IMR-90 (cell line): ENCODE results near the gene TENM3. TPM values are rescaled to one million over a fixed set of nuclear protein-coding genes. Genes with fewer than 3 reads are reported as not detected.

ENCODE experiments used
- ATAC-seq: fragments of 200-7000 bp; cut with Tn5 transposase; 2 replicates; pipeline ENCODE4 v1.9.1; 2020; ENCODE audit warnings: low read depth, mild to moderate bottlenecking, moderate library complexity
- BruUV-seq: library from RNA; stranded (reverse); fragments of 400-500 nt; replicated peaks from 2 replicates; lab custom pipeline; 2021; lab: Mats Ljungman, UMichigan
- CTCF ChIA-PET: fragments of 300-600 bp; formaldehyde crosslinking; extraction: SDS; loops from one replicate; lab custom pipeline; 2021; ENCODE audit warnings: antibody characterized with exemption; lab: Yijun Ruan, JAX
- POLR2A ChIA-PET: fragments of 300-600 bp; sonication (Branson Sonifier 250); formaldehyde crosslinking; loops from one replicate; lab custom pipeline; 2022; ENCODE audit warnings: antibody characterized with exemption; ENCODE audit not compliant: unreplicated experiment; lab: Charles Lee
- DNase-seq: peaks from one replicate; pipeline ENCODE4 v3.0.0; 2013
- H2AFZ ChIP-seq: replicated peaks from 2 replicates; pipeline ENCODE3; 2013; ENCODE audit warnings: low read length, mild to moderate bottlenecking; ENCODE audit not compliant: poor library complexity
- H2AK5ac ChIP-seq: 2 replicates; pipeline ENCODE4 v1.6.1; 2013; ENCODE audit warnings: low read depth, low read length, inconsistent platforms
- H2AK9ac ChIP-seq: replicated peaks from 2 replicates; pipeline ENCODE3; 2013; ENCODE audit warnings: mild to moderate bottlenecking, low read depth, low read length, moderate library complexity; ENCODE audit not compliant: poor library complexity
- H2BK120ac ChIP-seq: 2 replicates; pipeline ENCODE4 v1.6.1; 2013; ENCODE audit warnings: low read depth, low read length, inconsistent platforms
- H2BK15ac ChIP-seq: 3 replicates; pipeline ENCODE4 v1.6.1; 2013; ENCODE audit warnings: low read depth, low read length, inconsistent platforms
- H2BK20ac ChIP-seq: 2 replicates; pipeline ENCODE4 v1.6.1; 2013; ENCODE audit warnings: low read depth, mild to moderate bottlenecking, inconsistent platforms, low read length, moderate library complexity
- H2BK5ac ChIP-seq: 2 replicates; pipeline ENCODE4 v1.6.1; 2013; ENCODE audit warnings: mild to moderate bottlenecking, low read depth, low read length, inconsistent platforms; ENCODE audit not compliant: poor library complexity, severe bottlenecking
- H3K14ac ChIP-seq: replicated peaks from 2 replicates; pipeline ENCODE4 v1.6.1; 2013; ENCODE audit warnings: low read depth, low read length, inconsistent platforms
- H3K18ac ChIP-seq: 2 replicates; pipeline ENCODE4 v1.6.1; 2013; ENCODE audit warnings: low read depth, low read length, control low read depth
- H3K23ac ChIP-seq: 2 replicates; pipeline ENCODE4 v1.6.1; 2013; ENCODE audit warnings: low read depth, low read length, inconsistent platforms
- H3K27ac ChIP-seq: 2 replicates; pipeline ENCODE4 v1.5.1; 2013; ENCODE audit warnings: mild to moderate bottlenecking, control low read depth, low read length; ENCODE audit not compliant: insufficient read depth
- H3K27me3 ChIP-seq: 2 replicates; pipeline ENCODE4 v1.6.1; 2013; ENCODE audit warnings: low read length; ENCODE audit not compliant: control insufficient read depth, insufficient read depth
- H3K36me3 ChIP-seq: 2 replicates; pipeline ENCODE4 v1.6.1; 2013; ENCODE audit warnings: low read length, mixed read lengths; ENCODE audit not compliant: control insufficient read depth, insufficient read depth
- H3K4ac ChIP-seq: 2 replicates; pipeline ENCODE4 v1.6.1; 2013; ENCODE audit warnings: low read depth, low read length, inconsistent platforms
- H3K4me1 ChIP-seq: 2 replicates; pipeline ENCODE4 v1.6.1; 2013; ENCODE audit warnings: low read length, mixed read lengths; ENCODE audit not compliant: control insufficient read depth, insufficient read depth
- H3K4me2 ChIP-seq: 2 replicates; pipeline ENCODE4 v1.6.1; 2013; ENCODE audit warnings: low read depth, mild to moderate bottlenecking, control low read depth, low read length, moderate library complexity
- H3K4me3 ChIP-seq: 2 replicates; pipeline ENCODE4 v1.5.1; 2013; ENCODE audit warnings: low read depth, mild to moderate bottlenecking, control low read depth, low read length, moderate library complexity; ENCODE audit not compliant: insufficient read depth
- H3K56ac ChIP-seq: 2 replicates; pipeline ENCODE4 v1.6.1; 2013; ENCODE audit warnings: low read length, inconsistent platforms; ENCODE audit not compliant: insufficient read depth; ENCODE audit errors: extremely low read depth
- H3K79me1 ChIP-seq, 2 experiments: 2 replicates each; pipeline ENCODE4 v1.6.1; 2013; ENCODE audit warnings: low read length in 2 of 2, inconsistent platforms in 1 of 2, low read depth in 1 of 2
- H3K9ac ChIP-seq: 2 replicates; pipeline ENCODE4 v1.6.1; 2013; ENCODE audit warnings: low read depth, low read length, control low read depth
- H3K9me1 ChIP-seq: 2 replicates; pipeline ENCODE4 v1.6.1; 2013; ENCODE audit warnings: low read length, inconsistent platforms; ENCODE audit not compliant: insufficient read depth
- H3K9me3 ChIP-seq: 2 replicates; pipeline ENCODE4 v1.6.1; 2013; ENCODE audit warnings: low read length; ENCODE audit not compliant: control insufficient read depth, insufficient read depth
- H4K20me1 ChIP-seq: 2 replicates; pipeline ENCODE4 v1.6.1; 2013; ENCODE audit warnings: low read length, inconsistent platforms; ENCODE audit not compliant: insufficient read depth
- H4K5ac ChIP-seq: 2 replicates; pipeline ENCODE4 v1.6.1; 2013; ENCODE audit warnings: mild to moderate bottlenecking, low read depth, low read length, control low read depth
- H4K8ac ChIP-seq, 2 experiments: 2 replicates each; pipeline ENCODE4 v1.6.1; 2013; ENCODE audit warnings: low read depth in 2 of 2, low read length in 2 of 2, control low read depth in 1 of 2, inconsistent platforms in 1 of 2
- H4K91ac ChIP-seq: 2 replicates; pipeline ENCODE4 v1.6.1; 2013; ENCODE audit warnings: low read depth, low read length, inconsistent platforms; ENCODE audit not compliant: insufficient read depth
- BHLHE40 ChIP-seq: fragments of 150-350 bp; IDR thresholded peaks from 2 replicates; pipeline ENCODE4 v1.6.1; 2016; ENCODE audit warnings: mild to moderate bottlenecking, low read depth, low read length
- CEBPB ChIP-seq: IDR thresholded peaks from 2 replicates; pipeline ENCODE4 v1.6.1; 2012; ENCODE audit warnings: low read depth, low read length, improper control_type of control experiment
- FOS ChIP-seq: fragments of 150-350 bp; IDR thresholded peaks from 2 replicates; pipeline ENCODE4 v1.6.1; 2016; ENCODE audit warnings: low read depth, low read length
- MAFK ChIP-seq: IDR thresholded peaks from 2 replicates; pipeline ENCODE4 v1.6.1; 2012; ENCODE audit warnings: low read depth, low read length, improper control_type of control experiment
- MXI1 ChIP-seq: IDR thresholded peaks from 2 replicates; pipeline ENCODE4 v1.6.1; 2012; ENCODE audit warnings: low read depth, mild to moderate bottlenecking, low read length, moderate library complexity, borderline replicate concordance
- NFE2L2 ChIP-seq: fragments of 150-350 bp; IDR thresholded peaks from 2 replicates; pipeline ENCODE4 v1.6.1; 2016; ENCODE audit warnings: low read depth, mild to moderate bottlenecking, low read length
- POLR2A ChIP-seq: IDR thresholded peaks from 2 replicates; pipeline ENCODE4 v1.6.1; 2012; ENCODE audit warnings: mild to moderate bottlenecking, low read depth, low read length
- RAD21 ChIP-seq: IDR thresholded peaks from 2 replicates; pipeline ENCODE4 v1.6.1; 2012; ENCODE audit warnings: low read length, improper control_type of control experiment
- RCOR1 ChIP-seq: IDR thresholded peaks from 2 replicates; pipeline ENCODE4 v1.6.1; 2012; ENCODE audit warnings: mild to moderate bottlenecking, low read length, improper control_type of control experiment; ENCODE audit not compliant: insufficient replicate concordance
- RFX5 ChIP-seq: IDR thresholded peaks from 2 replicates; pipeline ENCODE4 v1.8.0; 2012; ENCODE audit warnings: low read depth, mild to moderate bottlenecking, low read length, moderate library complexity
- SMC3 ChIP-seq: fragments of 150-350 bp; IDR thresholded peaks from 2 replicates; pipeline ENCODE4 v1.6.1; 2016; ENCODE audit warnings: low read depth, mild to moderate bottlenecking, antibody characterized with exemption, low read length, moderate library complexity
- WGBS, 2 experiments: methylation state at CpG; one replicate each; pipeline versions ENCODE4 v1.1.5 to v1.1.7; 2013; ENCODE audit warnings: missing lambda C conversion rate in 2 of 2; ENCODE audit not compliant: insufficient read length in 1 of 2; ENCODE audit errors: extremely low coverage in 2 of 2; 5-methylcytosine and 5-hydroxymethylcytosine counted together
- dilution Hi-C: fragments of 300-500 bp; cut with HindIII; formaldehyde crosslinking; loops from one replicate; pipeline ENCODE4 v1.14.3; 2018; ENCODE audit warnings: low sequenced_read_pairs; ENCODE audit not compliant: unreplicated experiment
- in situ Hi-C: fragments of 300-500 bp; cut with MboI; formaldehyde crosslinking; loops from 3 replicates; pipeline ENCODE4 v1.14.3; 2019; ENCODE audit warnings: low sequenced_read_pairs, inconsistent platforms, mixed read lengths
- intact Hi-C: fragments of 100-400 bp; cut with micrococcal nuclease; formaldehyde crosslinking; loops from 2 replicates; pipeline ENCODE4 v1.10.0; 2022
- polyA plus RNA-seq, 3 experiments: library from polyadenylated mRNA; depleted of rRNA; stranded (reverse); fragments of >200 nt; gene quantifications; 2 replicates each; pipeline ENCODE4 v1.2.3, GENCODE V29; 2012; ENCODE audit warnings: low replicate concordance in 1 of 3
- total RNA-seq: library from RNA; depleted of rRNA; stranded (reverse); fragments of >200 nt; gene quantifications from 2 replicates; pipeline ENCODE4 v1.2.3, GENCODE V29; 2012
- TF ChIP-seq, protein P1 (sequence below): conservative IDR thresholded peaks from 2 replicates; pipeline ENCODE4 v1.5.1; 2012; ENCODE audit warnings: mild to moderate bottlenecking, low read depth, low read length, improper control_type of control experiment
- TF ChIP-seq, protein P2 (sequence below): fragments of 150-350 bp; IDR thresholded peaks from 2 replicates; pipeline ENCODE4 v1.6.1; 2016; ENCODE audit warnings: low read depth, mild to moderate bottlenecking, low read length, moderate library complexity, borderline replicate concordance
- TF ChIP-seq, protein P3 (sequence below): fragments of 150-350 bp; IDR thresholded peaks from 2 replicates; pipeline ENCODE4 v1.6.1; 2017; ENCODE audit warnings: mild to moderate bottlenecking, antibody characterized with exemption, low read length, low read depth

The TENM3 gene
- total and polyA plus RNA-seq, 2 of the 4 experiments (the other 2 are of a cell fraction) = 29.9 to 173 TPM

DNA sequence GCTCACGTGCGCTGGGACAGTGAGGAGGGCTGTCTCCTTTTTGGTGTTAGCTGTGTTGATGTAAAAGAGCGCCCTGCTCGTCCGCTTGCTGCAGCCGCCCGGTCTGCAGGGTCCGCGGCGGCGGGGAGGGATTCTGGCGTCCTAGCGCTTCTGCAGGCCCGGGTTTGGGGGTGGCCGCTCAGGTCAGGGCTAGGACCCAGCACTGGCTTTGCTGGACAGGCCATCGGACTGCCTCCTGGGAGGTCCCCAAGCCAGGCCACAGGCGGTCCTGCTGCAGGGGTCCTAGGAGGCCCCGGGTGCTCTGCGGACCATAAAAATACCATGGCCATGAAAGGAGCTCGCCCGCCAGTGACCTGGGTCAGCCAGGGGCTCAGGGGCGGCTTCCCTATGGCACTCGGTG is 365.3 kb downstream of the TENM3 start:
- no peak for ATAC-seq
- in situ Hi-C loops = no loop called here
- Histone ChIP-seq H4K8ac (no peak overlapping the region), H4K20me1 (no peaks in the 10 kb centered on the region), H3K4me1 (peaks cover 2% of the 10 kb centered on the region; the same call in 1 of the 2 replicates), H2BK20ac (no peak overlapping the region), H3K9me1 (no peaks in the 10 kb centered on the region), H3K4ac (no peak overlapping the region), H3K79me1 (0 out of 4 replicates have a peak, but pooled peaks cover 0 to 3% of the 10 kb centered on the region in 2 experiments), H3K36me3 (no peaks in the 10 kb centered on the region), H2AFZ (no peak overlapping the region), H3K27me3 (no peaks in the 10 kb centered on the region), H2BK15ac (no peak overlapping the region), H3K18ac (no peak overlapping the region), H3K14ac (no peak overlapping the region), H3K56ac (no peak overlapping the region), H2AK9ac (peak overlapping the region; percentile 30), H3K4me2 (no peak overlapping the region), H3K9me3 (no peaks in the 10 kb centered on the region), H3K4me3 (no peak overlapping the region), H2BK5ac (no peak overlapping the region), H3K23ac (no peak overlapping the region), H4K91ac (no peak overlapping the region), H2BK120ac (no peak overlapping the region), H3K9ac (no peak overlapping the region), H4K5ac (no peak overlapping the region), H3K27ac (no peak overlapping the region), H2AK5ac (no peak overlapping the region)
- TF ChIP-seq SMC3 (no peak), MAFK (no peak), RCOR1 (no peak), RAD21 (no peak), POLR2A (no peak), FOS (no peak), BHLHE40 (no peak), NFE2L2 (no peak), RFX5 (no peak), MXI1 (no peak), CEBPB (no peak)
- TF ChIP-seq, protein P1, sequence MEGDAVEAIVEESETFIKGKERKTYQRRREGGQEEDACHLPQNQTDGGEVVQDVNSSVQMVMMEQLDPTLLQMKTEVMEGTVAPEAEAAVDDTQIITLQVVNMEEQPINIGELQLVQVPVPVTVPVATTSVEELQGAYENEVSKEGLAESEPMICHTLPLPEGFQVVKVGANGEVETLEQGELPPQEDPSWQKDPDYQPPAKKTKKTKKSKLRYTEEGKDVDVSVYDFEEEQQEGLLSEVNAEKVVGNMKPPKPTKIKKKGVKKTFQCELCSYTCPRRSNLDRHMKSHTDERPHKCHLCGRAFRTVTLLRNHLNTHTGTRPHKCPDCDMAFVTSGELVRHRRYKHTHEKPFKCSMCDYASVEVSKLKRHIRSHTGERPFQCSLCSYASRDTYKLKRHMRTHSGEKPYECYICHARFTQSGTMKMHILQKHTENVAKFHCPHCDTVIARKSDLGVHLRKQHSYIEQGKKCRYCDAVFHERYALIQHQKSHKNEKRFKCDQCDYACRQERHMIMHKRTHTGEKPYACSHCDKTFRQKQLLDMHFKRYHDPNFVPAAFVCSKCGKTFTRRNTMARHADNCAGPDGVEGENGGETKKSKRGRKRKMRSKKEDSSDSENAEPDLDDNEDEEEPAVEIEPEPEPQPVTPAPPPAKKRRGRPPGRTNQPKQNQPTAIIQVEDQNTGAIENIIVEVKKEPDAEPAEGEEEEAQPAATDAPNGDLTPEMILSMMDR = no peak
- TF ChIP-seq, protein P2, sequence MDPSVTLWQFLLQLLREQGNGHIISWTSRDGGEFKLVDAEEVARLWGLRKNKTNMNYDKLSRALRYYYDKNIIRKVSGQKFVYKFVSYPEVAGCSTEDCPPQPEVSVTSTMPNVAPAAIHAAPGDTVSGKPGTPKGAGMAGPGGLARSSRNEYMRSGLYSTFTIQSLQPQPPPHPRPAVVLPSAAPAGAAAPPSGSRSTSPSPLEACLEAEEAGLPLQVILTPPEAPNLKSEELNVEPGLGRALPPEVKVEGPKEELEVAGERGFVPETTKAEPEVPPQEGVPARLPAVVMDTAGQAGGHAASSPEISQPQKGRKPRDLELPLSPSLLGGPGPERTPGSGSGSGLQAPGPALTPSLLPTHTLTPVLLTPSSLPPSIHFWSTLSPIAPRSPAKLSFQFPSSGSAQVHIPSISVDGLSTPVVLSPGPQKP = no peak
- TF ChIP-seq, protein P3, sequence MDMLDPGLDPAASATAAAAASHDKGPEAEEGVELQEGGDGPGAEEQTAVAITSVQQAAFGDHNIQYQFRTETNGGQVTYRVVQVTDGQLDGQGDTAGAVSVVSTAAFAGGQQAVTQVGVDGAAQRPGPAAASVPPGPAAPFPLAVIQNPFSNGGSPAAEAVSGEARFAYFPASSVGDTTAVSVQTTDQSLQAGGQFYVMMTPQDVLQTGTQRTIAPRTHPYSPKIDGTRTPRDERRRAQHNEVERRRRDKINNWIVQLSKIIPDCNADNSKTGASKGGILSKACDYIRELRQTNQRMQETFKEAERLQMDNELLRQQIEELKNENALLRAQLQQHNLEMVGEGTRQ = no peak
- no peak for DNase-seq
- ChIA-PET POLR2A (no interaction called here), CTCF (no interaction called here)
- BruUV-seq = no TSS peak
- intact Hi-C loops = no loop called here
- dilution Hi-C loops = no loop called here
- WGBS, 2 experiments = 100% methylated on average over 12 of the region's 23 CpGs; no CpG with 5 or more reads in 1 of the 2 experiments
